MG63 (cell line): ENCODE results near the gene ADGRG3. TPM values are rescaled to one million over a fixed set of nuclear protein-coding genes. Genes with fewer than 3 reads are reported as not detected.

Source experiments
- DNase-seq: peaks from one replicate; pipeline ENCODE4 v3.0.0-alpha.2; 2020
- H3K27me3 ChIP-seq: fragments of 250-450 bp; sonication (Bioruptor Pico); 2 replicates; pipeline ENCODE4 v1.5.1; 2020; ENCODE audit warnings: mild to moderate bottlenecking, moderate library complexity
- H3K36me3 ChIP-seq: fragments of 250-450 bp; sonication (Bioruptor Pico); 2 replicates; pipeline ENCODE4 v1.5.1; 2020; ENCODE audit warnings: mild to moderate bottlenecking, moderate library complexity
- H3K4me3 ChIP-seq: fragments of 250-450 bp; sonication (Bioruptor Pico); 2 replicates; pipeline ENCODE4 v1.5.1; 2020; ENCODE audit warnings: mild to moderate bottlenecking, moderate library complexity
- H3K9me3 ChIP-seq: fragments of 250-450 bp; sonication (Bioruptor Pico); 2 replicates; pipeline ENCODE4 v1.5.1; 2020; ENCODE audit warnings: mild to moderate bottlenecking, moderate library complexity
- total RNA-seq: library from RNA; depleted of rRNA; stranded (reverse); fragments of >200 nt; shearing (Covaris generic); gene quantifications from 2 replicates; pipeline ENCODE4 v1.2.3, GENCODE V29; 2014; ENCODE audit warnings: low replicate concordance

ADGRG3 gene
- total RNA-seq, 1 experiment from 2014 or later = not detected

DNA sequence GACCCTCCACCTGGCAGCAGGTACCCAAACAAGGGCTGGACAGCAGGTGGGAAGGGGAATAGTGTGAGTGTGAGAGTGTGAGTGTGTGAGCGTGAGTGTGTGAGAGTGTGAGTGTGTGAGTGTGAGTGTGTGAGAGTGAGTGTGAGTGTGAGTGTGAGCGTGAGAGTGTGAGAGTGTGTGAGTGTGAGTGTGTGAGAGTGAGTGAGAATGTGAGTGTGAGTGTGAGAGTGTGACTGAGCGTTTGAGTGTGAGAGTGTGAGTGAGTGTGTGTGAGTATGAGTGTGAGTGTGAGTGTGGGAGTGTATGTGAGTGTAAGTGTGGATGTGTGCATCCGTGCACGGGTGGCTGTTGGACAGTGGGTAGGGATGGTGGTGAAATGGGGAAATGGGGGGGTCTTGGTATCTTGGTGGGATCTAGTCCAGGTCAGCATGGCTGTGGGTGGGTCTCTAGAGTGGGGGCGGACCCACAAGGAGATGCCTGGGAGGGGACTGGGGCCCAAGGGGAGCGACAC is 39.3 kb upstream of the ADGRG3 start:
- no peaks in the 10 kb centered on the region for H3K9me3 ChIP-seq
- DNase-seq = no peak
- no peaks in the 10 kb centered on the region for H3K36me3 ChIP-seq
- peak overlapping the region; percentile 10; the same call in 1 of the 2 replicates for H3K4me3 ChIP-seq
- H3K27me3 ChIP-seq = no peaks in the 10 kb centered on the region

DNA sequence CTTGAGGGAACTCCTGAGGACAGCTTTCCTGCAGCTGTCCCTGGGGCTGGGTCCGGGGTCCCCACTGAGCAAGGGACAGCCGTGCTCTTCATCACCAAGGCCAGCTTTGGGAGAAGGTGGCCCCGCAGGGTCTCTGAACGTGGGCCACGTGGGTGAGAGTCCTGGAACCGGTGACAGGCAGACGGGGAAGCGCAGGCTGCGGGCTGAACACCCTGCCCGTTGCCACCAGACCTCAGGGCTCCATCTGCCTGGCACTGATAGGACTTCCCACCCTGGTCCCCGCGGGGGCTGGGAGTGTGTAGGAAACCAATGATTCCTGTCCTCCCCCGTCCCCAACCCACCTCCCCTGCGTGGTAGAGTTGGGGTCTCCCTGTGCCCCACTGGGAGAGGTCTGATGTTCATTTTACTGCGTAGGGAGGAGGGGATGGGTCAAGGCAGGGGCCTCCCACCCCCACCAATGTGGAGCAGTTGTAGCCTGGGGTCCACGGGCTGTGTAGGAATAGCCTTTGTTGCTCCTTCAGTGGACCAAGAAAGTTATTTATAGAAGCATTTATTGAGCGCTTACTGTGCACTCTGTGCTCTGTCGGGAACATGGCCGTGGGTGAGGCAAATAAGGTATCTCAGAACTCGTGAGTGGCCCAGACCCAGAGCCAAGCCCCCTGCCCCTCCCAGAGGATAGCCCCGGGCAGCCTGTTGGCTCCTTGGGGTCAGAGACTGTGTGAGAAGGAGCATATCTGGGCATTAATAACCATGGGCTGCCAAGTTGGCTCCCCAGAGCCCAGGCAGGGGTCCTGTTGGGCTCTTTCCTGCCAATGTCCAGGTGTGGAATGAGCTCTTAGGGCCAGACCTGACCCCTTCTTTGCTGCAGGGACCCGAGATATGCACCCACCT is 38.3 kb upstream of the ADGRG3 start:
- Histone ChIP-seq H3K27me3 (no peaks in the 10 kb centered on the region), H3K9me3 (no peaks in the 10 kb centered on the region), H3K4me3 (no peak overlapping the region), H3K36me3 (no peaks in the 10 kb centered on the region)
- DNase-seq = no peak

DNA sequence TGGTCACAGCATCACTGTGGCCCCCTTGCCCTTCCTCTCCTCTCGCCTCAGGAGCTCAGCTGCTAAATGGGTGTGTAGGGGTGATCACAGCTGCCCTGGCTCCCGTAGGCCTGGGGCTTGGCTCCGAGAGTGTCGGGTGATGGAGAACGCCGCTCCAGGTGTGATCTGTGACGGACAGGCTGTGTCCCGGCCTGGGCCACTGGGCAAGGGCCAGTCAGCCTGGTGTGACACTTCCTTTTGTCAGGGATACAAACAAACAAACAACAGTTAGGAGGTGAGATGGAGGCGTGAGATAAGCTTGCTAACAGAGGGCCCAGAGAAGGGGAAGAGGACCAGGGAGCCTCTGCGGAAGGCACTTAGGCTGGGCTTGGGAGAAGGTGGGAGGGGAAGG is 37.7 kb upstream of the ADGRG3 start:
- Histone ChIP-seq H3K4me3 (no peak overlapping the region), H3K9me3 (no peaks in the 10 kb centered on the region), H3K36me3 (no peaks in the 10 kb centered on the region), H3K27me3 (no peaks in the 10 kb centered on the region)
- no peak for DNase-seq

DNA sequence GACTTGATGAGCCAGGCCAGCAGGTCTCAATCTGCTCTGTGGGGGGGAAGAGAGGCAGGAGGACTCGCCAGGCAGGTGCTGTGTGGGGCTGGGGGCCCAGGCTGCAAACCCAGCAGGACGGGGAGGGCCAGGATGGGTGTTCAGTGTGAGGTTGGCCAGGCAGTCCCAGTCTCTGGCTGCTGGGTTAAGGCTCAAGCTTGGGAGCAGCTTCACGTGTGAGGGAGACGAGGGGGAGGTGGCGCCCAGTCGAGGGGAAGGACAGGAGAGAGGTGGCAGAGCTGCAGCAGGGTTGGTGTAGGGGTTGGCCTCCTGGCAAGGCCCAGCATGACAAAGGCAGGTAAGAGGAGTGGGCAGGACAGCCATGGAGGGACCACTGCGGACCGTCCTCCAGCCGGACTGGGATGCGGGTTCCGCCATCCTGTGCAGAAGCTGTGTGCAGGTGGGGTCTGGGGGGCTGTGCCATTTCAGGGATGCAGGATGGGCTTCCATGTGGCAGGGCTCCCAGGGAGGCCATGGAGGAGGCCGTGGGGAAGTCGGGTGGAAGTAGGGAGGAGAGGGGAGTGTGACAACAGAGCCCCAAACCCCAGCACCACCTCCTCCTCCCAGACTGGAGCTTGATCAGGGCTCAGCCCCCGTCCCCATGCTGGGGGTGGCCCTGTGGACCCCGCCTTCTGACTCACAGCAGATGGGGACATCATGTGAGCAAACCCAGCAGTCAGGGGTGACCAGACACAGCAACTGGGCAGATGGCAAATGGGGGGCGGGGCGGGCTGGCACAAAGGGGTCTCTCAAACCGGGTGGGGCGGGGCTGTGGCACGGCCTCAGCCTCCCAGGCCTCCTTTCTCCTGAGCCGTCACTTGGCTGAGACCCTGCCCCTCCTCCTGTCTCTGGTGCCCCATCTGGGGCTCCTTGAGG is 36.9 kb upstream of the ADGRG3 start:
- Histone ChIP-seq H3K36me3 (no peaks in the 10 kb centered on the region), H3K4me3 (no peak overlapping the region), H3K27me3 (no peaks in the 10 kb centered on the region), H3K9me3 (no peaks in the 10 kb centered on the region)
- DNase-seq = no peak

DNA sequence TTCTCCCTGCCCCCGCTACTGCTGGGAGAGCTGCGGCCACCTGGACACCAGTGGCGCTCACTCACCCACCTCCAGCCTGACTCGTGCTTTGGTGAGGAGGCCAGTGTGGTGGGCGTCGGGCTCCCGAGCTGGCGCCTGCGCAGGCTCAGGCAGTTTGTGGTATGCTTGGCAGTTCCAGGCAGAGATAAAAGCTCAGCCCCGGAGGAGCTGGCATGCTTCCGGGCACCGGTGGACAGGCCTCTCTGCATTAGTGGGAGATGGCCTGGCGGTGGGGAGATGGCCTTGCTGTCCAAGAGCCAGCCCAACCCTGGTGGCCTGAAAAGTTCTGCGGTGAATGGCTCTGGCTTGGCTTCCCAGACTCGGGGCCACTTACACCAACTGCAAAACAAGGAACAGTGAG is 35.5 kb upstream of the ADGRG3 start:
- no peaks in the 10 kb centered on the region for H3K27me3 ChIP-seq
- no peak overlapping the region for H3K4me3 ChIP-seq
- H3K36me3 ChIP-seq = no peaks in the 10 kb centered on the region
- H3K9me3 ChIP-seq = no peaks in the 10 kb centered on the region
- DNase-seq = peak; percentile 52

DNA sequence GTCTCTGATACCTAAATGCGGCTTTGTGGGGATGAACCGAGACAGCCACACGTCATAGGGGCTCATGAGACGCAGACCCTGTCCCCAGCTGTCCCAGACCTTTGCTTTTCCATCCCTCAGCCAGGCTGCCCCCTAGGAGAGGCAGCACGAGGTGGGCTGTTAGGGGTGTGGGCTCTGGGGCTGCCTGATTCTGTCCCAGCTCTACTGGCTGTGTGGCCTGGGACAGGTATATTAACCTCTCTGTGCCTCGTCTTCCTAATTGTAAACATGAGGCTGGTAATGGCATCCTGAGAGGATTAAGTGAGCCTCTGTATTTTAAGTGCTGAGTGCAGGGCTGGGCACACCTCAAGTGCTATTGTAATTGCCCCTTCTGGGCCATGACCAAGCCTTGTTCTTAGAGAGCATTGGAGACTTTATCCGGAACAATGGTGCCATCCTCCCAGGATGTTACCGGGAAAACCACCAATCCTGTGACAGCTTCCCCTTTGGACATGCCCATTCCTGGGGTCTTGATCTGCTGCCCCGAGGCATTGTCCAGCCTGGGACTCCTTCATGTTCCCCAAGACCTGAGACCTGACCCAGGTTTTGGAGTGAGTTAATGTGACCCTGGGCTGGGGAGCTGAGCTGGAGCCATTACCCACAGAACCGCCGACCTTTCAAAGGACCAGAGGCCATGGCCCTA is 34.6 kb upstream of the ADGRG3 start:
- no peak for DNase-seq

DNA sequence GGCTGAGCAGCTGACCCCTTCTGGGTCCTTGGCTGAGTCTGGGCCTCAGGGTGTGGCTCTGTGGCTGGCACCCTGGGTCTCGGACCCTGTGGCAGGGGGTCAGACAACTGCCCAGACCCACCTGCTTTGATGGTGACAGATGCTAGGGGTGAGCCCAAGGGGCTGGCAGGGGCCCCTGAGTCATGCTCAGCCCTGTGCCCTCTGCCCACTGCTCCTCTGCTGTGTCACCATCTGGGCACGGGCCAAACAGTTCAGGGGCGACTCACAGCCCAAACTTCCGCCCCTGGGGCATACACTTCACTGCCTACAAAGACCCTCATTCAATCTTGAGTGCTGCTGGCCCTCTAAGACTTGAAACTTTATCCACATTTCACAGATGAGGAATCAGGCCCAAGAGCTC is 33.9 kb upstream of the ADGRG3 start:
- peak; percentile 91 for DNase-seq
- no peaks in the 10 kb centered on the region for H3K36me3 ChIP-seq
- H3K9me3 ChIP-seq = no peaks in the 10 kb centered on the region
- H3K27me3 ChIP-seq = no peaks in the 10 kb centered on the region
- no peak overlapping the region for H3K4me3 ChIP-seq

More for the DNA sequence above, 34.6 kb upstream of the ADGRG3 start:
- H3K9me3 ChIP-seq = no peaks in the 10 kb centered on the region
- H3K27me3 ChIP-seq = no peaks in the 10 kb centered on the region
- H3K4me3 ChIP-seq = no peak overlapping the region
- H3K36me3 ChIP-seq = no peaks in the 10 kb centered on the region

DNA sequence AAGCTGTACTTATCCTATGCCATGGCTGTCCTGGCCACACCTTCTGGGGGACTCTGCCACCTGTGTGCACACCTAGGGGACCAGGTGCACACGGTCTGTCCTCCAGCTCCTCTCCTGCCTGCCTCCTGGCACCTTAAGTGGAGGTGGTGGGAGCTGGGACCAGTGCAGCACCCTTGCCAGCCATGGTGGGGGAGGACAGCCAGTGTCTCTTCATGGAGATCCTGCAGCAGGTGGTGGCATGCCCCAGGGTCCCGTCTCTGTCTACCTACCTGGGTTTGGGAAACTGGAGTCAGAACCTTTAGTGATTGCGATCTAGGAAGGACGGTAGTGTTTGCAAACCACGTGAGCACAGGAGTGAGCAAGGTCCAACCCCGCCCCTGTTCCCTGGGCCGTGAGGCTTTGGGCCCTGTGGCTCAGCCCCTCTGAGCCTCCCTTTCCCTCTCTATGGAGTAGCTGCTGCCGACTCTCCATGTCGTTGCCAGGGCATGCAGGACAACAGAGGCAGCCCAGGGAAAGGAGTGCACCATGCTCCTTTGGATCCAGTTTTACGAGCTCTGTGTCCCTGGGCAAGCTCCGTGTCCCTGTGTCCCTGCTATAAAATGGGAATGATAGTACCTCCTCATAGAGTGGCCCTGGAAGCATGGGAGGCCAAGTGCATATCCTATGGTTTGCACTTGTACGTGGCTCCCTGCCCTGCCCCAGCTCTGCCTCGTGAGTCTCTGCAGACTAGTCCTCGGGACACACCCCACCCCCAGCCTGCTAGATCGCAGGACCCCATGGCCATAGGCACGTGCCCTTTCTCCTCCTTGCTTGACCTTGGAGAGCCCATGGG is 32.6 kb upstream of the ADGRG3 start:
- H3K36me3 ChIP-seq = no peaks in the 10 kb centered on the region
- no peak overlapping the region for H3K4me3 ChIP-seq
- H3K9me3 ChIP-seq = no peaks in the 10 kb centered on the region
- DNase-seq = no peak
- no peaks in the 10 kb centered on the region for H3K27me3 ChIP-seq

DNA sequence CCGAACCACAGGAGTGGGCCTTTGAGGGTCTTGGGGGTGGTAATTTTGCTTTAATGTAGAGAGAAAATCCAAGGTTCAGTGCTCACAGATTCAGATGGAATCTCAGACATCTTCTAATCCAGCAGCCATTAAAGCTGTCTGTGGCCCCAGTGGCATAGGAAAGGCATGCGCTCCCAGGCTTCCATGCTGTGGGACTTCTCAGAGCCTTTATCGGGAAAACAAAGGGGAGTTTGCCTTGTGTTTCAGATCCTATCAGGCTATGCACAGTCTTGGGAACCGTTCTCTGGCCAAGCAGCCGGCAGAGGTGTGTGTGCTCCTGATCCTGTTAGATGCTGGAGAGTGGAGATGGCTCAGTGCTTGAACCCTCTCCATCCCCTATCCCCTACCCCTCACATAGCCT is 31.9 kb upstream of the ADGRG3 start:
- Histone ChIP-seq H3K9me3 (no peaks in the 10 kb centered on the region), H3K36me3 (no peaks in the 10 kb centered on the region), H3K4me3 (no peak overlapping the region), H3K27me3 (no peaks in the 10 kb centered on the region)
- DNase-seq = no peak

DNA sequence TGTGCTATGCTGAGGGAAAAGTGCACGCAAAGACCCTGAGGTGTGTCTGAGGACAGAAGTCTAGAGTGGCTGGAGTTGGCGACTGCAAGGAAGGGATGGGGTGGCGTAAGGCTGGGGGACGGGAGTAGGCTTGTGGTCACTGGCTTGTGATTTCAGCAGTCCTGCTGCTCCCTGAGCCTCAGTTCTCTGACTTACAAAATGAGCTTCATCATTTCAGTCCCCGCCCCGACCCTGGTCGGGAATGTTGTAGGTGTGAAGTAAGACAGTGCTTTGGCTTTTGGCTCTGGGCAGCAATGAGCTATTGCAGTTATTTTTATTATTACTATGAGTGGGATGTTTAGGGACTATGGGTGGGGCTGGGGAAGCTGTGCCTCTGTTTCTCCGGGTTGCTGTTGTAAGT is 31.1 kb upstream of the ADGRG3 start:
- no peak for DNase-seq
- H3K36me3 ChIP-seq = no peaks in the 10 kb centered on the region

DNA sequence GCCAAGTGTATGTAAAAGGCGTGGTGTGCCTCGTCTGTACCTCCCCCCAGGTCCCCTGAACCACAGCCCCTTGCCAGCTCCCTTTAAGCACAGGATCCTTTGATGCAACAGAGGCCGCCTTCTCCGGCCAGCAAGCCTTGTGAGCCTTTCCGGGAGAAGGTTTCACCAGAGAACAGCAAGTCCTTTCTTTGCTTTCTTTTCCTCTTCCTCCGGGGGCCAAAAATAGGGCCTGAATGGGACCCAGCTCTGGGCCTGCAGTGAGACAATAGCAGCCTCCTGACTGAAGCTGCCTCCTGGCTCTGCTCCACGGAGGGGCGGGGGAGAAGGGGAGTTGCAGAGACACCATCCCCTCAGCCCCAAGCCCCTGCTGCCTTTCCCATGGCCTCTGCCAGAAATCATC is 30.7 kb upstream of the ADGRG3 start:
- H3K36me3 ChIP-seq = no peaks in the 10 kb centered on the region
- no peaks in the 10 kb centered on the region for H3K27me3 ChIP-seq
- no peak overlapping the region for H3K4me3 ChIP-seq
- H3K9me3 ChIP-seq = no peaks in the 10 kb centered on the region
- DNase-seq = no peak

More for the DNA sequence above, 31.1 kb upstream of the ADGRG3 start:
- Histone ChIP-seq H3K9me3 (no peaks in the 10 kb centered on the region), H3K4me3 (no peak overlapping the region), H3K27me3 (no peaks in the 10 kb centered on the region)

DNA sequence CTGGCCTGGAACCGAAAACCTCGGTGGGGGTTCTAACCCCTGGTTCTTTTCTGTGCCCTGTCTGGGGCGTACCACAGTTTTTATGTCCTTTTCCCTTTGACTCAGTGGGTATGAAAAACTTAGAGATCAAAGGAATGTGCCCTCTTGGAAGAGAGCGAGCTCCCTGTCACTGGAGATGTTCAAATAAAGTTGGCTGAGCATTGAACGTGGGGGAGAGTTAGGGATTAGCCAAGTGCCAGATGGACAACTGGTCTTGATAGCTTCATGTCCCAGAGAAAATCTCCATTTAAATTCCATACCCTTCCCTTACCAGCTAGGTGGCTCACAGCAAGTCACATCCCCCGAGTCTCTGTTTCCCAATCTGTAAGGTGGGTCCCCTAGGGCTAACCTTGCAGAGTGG is 30.1 kb upstream of the ADGRG3 start:
- no peaks in the 10 kb centered on the region for H3K36me3 ChIP-seq
- H3K9me3 ChIP-seq = no peaks in the 10 kb centered on the region
- H3K4me3 ChIP-seq = no peak overlapping the region
- H3K27me3 ChIP-seq = no peaks in the 10 kb centered on the region
- DNase-seq = no peak

DNA sequence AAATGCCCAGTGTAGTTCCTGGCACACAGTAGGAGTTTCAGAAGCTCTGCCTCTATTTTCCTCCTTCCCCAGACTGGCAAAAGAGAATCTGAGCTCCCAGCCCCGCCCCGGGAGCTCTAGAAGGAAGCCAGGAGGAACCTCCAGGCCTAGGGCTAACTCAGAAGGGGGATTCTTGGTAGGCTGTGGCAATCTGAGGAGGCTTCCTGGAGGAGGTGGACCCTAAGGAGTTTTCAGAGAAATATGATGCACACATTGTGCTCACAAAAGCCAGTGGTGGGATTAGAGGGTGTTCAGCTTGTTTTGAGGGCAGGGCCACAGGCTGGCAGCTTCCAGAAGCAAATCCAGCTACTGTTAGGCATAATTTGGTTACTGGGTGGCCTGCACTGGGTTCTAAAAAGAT is 29.7 kb upstream of the ADGRG3 start:
- Histone ChIP-seq H3K4me3 (no peak overlapping the region), H3K36me3 (no peaks in the 10 kb centered on the region), H3K9me3 (no peaks in the 10 kb centered on the region), H3K27me3 (no peaks in the 10 kb centered on the region)
- no peak for DNase-seq

DNA sequence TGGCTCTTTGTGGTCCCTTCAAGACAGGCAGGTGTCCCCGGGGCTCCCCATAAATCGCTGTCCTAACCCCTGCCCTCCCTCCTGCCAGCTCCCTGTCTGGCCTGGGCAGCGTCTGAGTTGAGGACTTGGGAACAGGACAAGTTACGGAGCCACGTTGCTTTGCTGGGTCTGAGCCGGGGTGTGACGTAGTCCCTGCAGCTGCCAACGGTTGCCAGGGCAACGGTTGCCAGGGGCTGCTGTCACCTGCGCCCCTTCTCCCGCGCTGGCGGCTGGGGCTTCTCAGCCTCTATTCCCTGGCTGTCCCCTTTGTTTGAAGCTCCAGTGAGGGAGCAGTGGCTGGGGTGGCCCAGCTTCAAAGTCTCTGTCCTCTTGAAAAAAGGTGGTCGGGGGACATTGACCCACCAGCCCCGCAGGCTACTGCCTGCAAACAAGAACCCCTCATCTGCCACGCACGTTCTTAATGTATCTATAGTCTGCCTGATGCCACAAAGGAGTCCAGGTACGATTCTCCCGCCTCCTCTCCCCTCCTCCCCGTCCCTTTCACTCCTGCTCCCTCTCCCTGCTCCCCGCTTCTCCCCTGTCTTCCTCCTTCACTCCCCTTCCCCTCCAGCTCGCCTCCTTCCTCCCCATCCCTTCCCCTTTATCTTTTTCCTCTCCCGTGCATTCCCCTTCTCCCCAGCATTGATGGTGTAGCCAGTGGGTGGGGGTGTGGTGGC is 28.8 kb upstream of the ADGRG3 start:
- no peaks in the 10 kb centered on the region for H3K27me3 ChIP-seq
- no peak overlapping the region for H3K4me3 ChIP-seq
- H3K9me3 ChIP-seq = no peaks in the 10 kb centered on the region
- H3K36me3 ChIP-seq = no peaks in the 10 kb centered on the region
- DNase-seq = no peak

DNA sequence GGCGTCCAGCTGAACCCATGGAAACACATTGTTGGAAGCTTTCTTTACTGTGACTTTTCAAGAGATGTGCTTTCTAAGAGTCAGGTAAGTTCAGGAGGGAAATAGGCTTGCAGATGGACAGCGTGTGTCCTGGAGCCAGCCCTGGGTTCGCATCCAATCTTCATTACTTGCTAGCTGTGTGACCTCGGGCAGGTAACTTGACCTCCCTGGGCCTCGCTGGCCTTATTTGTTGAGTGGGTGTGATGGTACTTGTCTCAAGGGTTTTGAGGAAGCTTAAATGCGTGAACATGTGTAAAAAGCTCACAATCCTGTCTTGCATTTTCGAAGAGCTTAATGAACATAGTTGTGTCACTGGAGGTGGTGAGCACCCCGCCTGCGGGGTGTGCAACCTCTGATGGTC is 27.9 kb upstream of the ADGRG3 start:
- Histone ChIP-seq H3K27me3 (no peaks in the 10 kb centered on the region), H3K4me3 (no peak overlapping the region), H3K36me3 (no peaks in the 10 kb centered on the region), H3K9me3 (no peaks in the 10 kb centered on the region)
- no peak for DNase-seq
